Naive thymus-derived CD4-positive, alpha-beta T cell (primary cell): ENCODE data around the gene RRAGC. TPM values are rescaled to one million over a fixed set of nuclear protein-coding genes. Genes with fewer than 3 reads are reported as not detected.

Source experiments
- ATAC-seq: fragments of 150-1000 bp; cut with Tn5 transposase; 2 replicates; pipeline ENCODE4 v1.10.0; 2021; ENCODE audit warnings: mild to moderate bottlenecking, moderate library complexity
- CTCF ChIA-PET: fragments of 350-600 bp; sonication (Branson Sonifier 250); formaldehyde crosslinking; loops from one replicate; lab custom pipeline; 2021; ENCODE audit warnings: antibody characterized with exemption; lab: Charles Lee
- POLR2A ChIA-PET: fragments of 350-600 bp; sonication (Branson Sonifier 250); formaldehyde crosslinking; loops from one replicate; lab custom pipeline; 2021; ENCODE audit warnings: antibody characterized with exemption, inconsistent platforms; lab: Charles Lee
- DNase-seq, 9 donors: peaks; one replicate each; pipeline versions ENCODE4 v3.0.0 to v3.0.0-alpha.2; 2020 to 2022; ENCODE audit warnings: mixed read lengths in 1 of 9
- H3K27ac ChIP-seq: one replicate; pipeline ENCODE4 v1.7.0; 2013; ENCODE audit warnings: mild to moderate bottlenecking, low read depth, low read length, moderate library complexity
- H3K27me3 ChIP-seq, 2 donors: one replicate each; pipeline ENCODE4 v1.7.0; 2013; ENCODE audit warnings: low read length in 2 of 2, mild to moderate bottlenecking in 2 of 2, moderate library complexity in 2 of 2; ENCODE audit not compliant: control insufficient read depth in 2 of 2, insufficient read depth in 2 of 2
- H3K36me3 ChIP-seq, 3 experiments: 1 replicate in 2 of 3; 2 replicates in 1 of 3; pipeline ENCODE4 v1.7.0; 2013; ENCODE audit warnings: low read length in 3 of 3, mild to moderate bottlenecking in 3 of 3, moderate library complexity in 1 of 3; ENCODE audit not compliant: insufficient read depth in 3 of 3, control insufficient read depth in 2 of 3
- H3K4me1 ChIP-seq, 2 donors: one replicate each; pipeline ENCODE4 v1.7.0; 2013; ENCODE audit warnings: low read length in 2 of 2, mild to moderate bottlenecking in 2 of 2, moderate library complexity in 1 of 2; ENCODE audit not compliant: control insufficient read depth in 2 of 2, insufficient read depth in 2 of 2
- H3K4me3 ChIP-seq: 2 replicates; pipeline ENCODE4 v1.7.0; 2013; ENCODE audit warnings: mild to moderate bottlenecking, low read length
- H3K9me3 ChIP-seq, 3 experiments: 1 replicate in 2 of 3; 2 replicates in 1 of 3; pipeline ENCODE4 v1.7.0; 2013; ENCODE audit warnings: low read length in 3 of 3; ENCODE audit not compliant: control insufficient read depth in 2 of 3
- H3K27ac Mint-ChIP-seq, 9 donors: one replicate each; pipeline ENCODE4 v1.8.0; 2020 to 2022; ENCODE audit warnings: mixed read lengths in 9 of 9, mild to moderate bottlenecking in 8 of 9, moderate library complexity in 5 of 9, inconsistent platforms in 2 of 9
- H3K27me3 Mint-ChIP-seq, 5 donors: one replicate each; pipeline ENCODE4 v1.8.0; 2021 to 2022; ENCODE audit warnings: mixed read lengths in 5 of 5, mild to moderate bottlenecking in 1 of 5
- H3K36me3 Mint-ChIP-seq, 5 donors: one replicate each; pipeline ENCODE4 v1.8.0; 2020 to 2022; ENCODE audit warnings: mixed read lengths in 5 of 5, mild to moderate bottlenecking in 3 of 5, inconsistent platforms in 1 of 5
- H3K4me1 Mint-ChIP-seq, 7 donors: one replicate each; pipeline ENCODE4 v1.8.0; 2020 to 2022; ENCODE audit warnings: mixed read lengths in 7 of 7, mild to moderate bottlenecking in 3 of 7, inconsistent platforms in 1 of 7
- H3K4me3 Mint-ChIP-seq, 10 donors: one replicate each; pipeline ENCODE4 v1.8.0; 2020 to 2022; ENCODE audit warnings: mild to moderate bottlenecking in 10 of 10, mixed read lengths in 10 of 10, moderate library complexity in 6 of 10, inconsistent platforms in 2 of 10
- H3K9me3 Mint-ChIP-seq, 11 donors: one replicate each; pipeline ENCODE4 v1.8.0; 2020 to 2022; ENCODE audit warnings: mixed read lengths in 11 of 11, mild to moderate bottlenecking in 4 of 11, inconsistent platforms in 1 of 11, moderate library complexity in 1 of 11
- intact Hi-C, 2 donors: fragments of 100-400 bp; cut with micrococcal nuclease; formaldehyde crosslinking; loops; one replicate each; pipeline ENCODE4 v1.15.1; 2023
- polyA plus RNA-seq, 2 donors: library from polyadenylated mRNA; unstranded; fragments of 300-500 nt; fragmentation: Illumina TruSeq; gene quantifications; one replicate each; pipeline ENCODE4 v1.2.3, GENCODE V29; 2021
- total RNA-seq, 6 experiments: library from RNA in 5 of 6; stranded (reverse) in 5 of 6; gene quantifications; 1 replicate in 5 of 6; 2 replicates in 1 of 6; pipeline ENCODE4 v1.2.3 and lab custom pipeline; 2021 to 2026

Gene RRAGC
- total and polyA plus RNA-seq, 7 experiments from 2014 or later, result 6.6 to 24.4 (median 16.2) TPM

GRCh38 chr1:38892976-38893375 is 33.4 kb upstream of the RRAGC start:
- no peak overlapping the region for H3K4me3 ChIP-seq

GRCh38 chr1:38891753-38892152 is 32.2 kb upstream of the RRAGC start:
- DNase-seq (peak in 3 of 9 donors; percentile 4 to 13 (median 10)), ATAC-seq (no peak)
- Histone ChIP-seq H3K27me3 (no peaks in the 10 kb centered on the region), H3K27ac (no peak overlapping the region), H3K36me3 (no peaks in the 10 kb centered on the region), H3K9me3 (no peaks in the 10 kb centered on the region), H3K4me3 (no peak overlapping the region), H3K4me1 (no peaks in the 10 kb centered on the region)
- Mint-ChIP-seq H3K36me3 (no peaks in the 10 kb centered on the region), H3K27me3 (peaks cover 0 to 19% (median 0%) of the 10 kb centered on the region in 5 donors), H3K27ac (peak overlapping the region in 1 of 9 donors; percentile 62), H3K4me3 (no peak overlapping the region), H3K4me1 (peaks cover 0 to 2% (median 0%) of the 10 kb centered on the region in 7 donors), H3K9me3 (no peaks in the 10 kb centered on the region)
- CTCF ChIA-PET, result interaction anchor here (1.6 kb wide), 1 partner anchor 201 kb away, joined by 5 read pairs; no protein-coding TSS in a partner anchor
- POLR2A ChIA-PET, result no interaction called here
- intact Hi-C loops, result loop anchor here in 1 of 2 donors (1.0 kb wide), 1 partner anchor 201 kb away; no protein-coding TSS in a partner anchor

More at GRCh38 chr1:38892976-38893375, 33.4 kb upstream of the RRAGC start:
- Histone ChIP-seq H3K36me3 (no peaks in the 10 kb centered on the region), H3K4me1 (no peaks in the 10 kb centered on the region), H3K9me3 (no peaks in the 10 kb centered on the region), H3K27me3 (no peaks in the 10 kb centered on the region), H3K27ac (no peak overlapping the region)
- no peak overlapping the region for H3K4me3 Mint-ChIP-seq
- POLR2A ChIA-PET, result no interaction called here
- peaks cover 0 to 9% (median 0%) of the 10 kb centered on the region in 5 donors for H3K27me3 Mint-ChIP-seq
- no peaks in the 10 kb centered on the region for H3K9me3 Mint-ChIP-seq
- no peaks in the 10 kb centered on the region for H3K36me3 Mint-ChIP-seq
- CTCF ChIA-PET, result interaction anchor here (0.6 to 1.6 kb wide), 2 partner anchors 199 to 234 kb away, joined by 3 to 5 read pairs; no protein-coding TSS in a partner anchor
- DNase-seq, result no peak
- ATAC-seq, result no peak
- no peak overlapping the region for H3K27ac Mint-ChIP-seq
- peaks cover 0 to 2% (median 0%) of the 10 kb centered on the region in 7 donors for H3K4me1 Mint-ChIP-seq
- intact Hi-C loops, result no loop called here

- Mint-ChIP-seq H3K9me3 (no peaks in the 10 kb centered on the region), H3K27ac (no peak overlapping the region), H3K27me3 (peaks cover 0 to 35% (median 0%) of the 10 kb centered on the region in 5 donors), H3K4me3 (no peak overlapping the region), H3K36me3 (peaks cover 0 to 7% (median 0%) of the 10 kb centered on the region in 5 donors), H3K4me1 (peaks cover 0 to 2% (median 0%) of the 10 kb centered on the region in 7 donors)
- intact Hi-C loops, result no loop called here
- no peaks in the 10 kb centered on the region for H3K36me3 ChIP-seq
- ChIA-PET CTCF (no interaction called here), POLR2A (no interaction called here)
- no peaks in the 10 kb centered on the region for H3K27me3 ChIP-seq
- no peaks in the 10 kb centered on the region for H3K9me3 ChIP-seq
- ATAC-seq (no peak), DNase-seq (no peak)
- no peaks in the 10 kb centered on the region for H3K4me1 ChIP-seq
- H3K4me3 ChIP-seq, result no peak overlapping the region
- no peak overlapping the region for H3K27ac ChIP-seq
Measured at GRCh38 chr1:38889589-38889988, 30.0 kb upstream of the RRAGC start.

- peaks cover 0 to 7% (median 0%) of the 10 kb centered on the region in 5 donors for H3K36me3 Mint-ChIP-seq
- peaks cover 0 to 2% (median 0%) of the 10 kb centered on the region in 7 donors for H3K4me1 Mint-ChIP-seq
- H3K27ac ChIP-seq, result no peak overlapping the region
- H3K4me3 Mint-ChIP-seq, result no peak overlapping the region
- peaks cover 0 to 34% (median 0%) of the 10 kb centered on the region in 5 donors for H3K27me3 Mint-ChIP-seq
- no peaks in the 10 kb centered on the region for H3K9me3 ChIP-seq
- no peaks in the 10 kb centered on the region for H3K4me1 ChIP-seq
- POLR2A ChIA-PET, result no interaction called here
- CTCF ChIA-PET, result no interaction called here
- H3K27me3 ChIP-seq, result no peaks in the 10 kb centered on the region
- ATAC-seq (no peak), DNase-seq (no peak)
- no peaks in the 10 kb centered on the region for H3K36me3 ChIP-seq
- H3K27ac Mint-ChIP-seq, result no peak overlapping the region
- H3K4me3 ChIP-seq, result no peak overlapping the region
- H3K9me3 Mint-ChIP-seq, result no peaks in the 10 kb centered on the region
- intact Hi-C loops, result no loop called here
Measured at GRCh38 chr1:38888423-38889333, 29.1 kb upstream of the RRAGC start.

- Mint-ChIP-seq H3K27me3 (peaks cover 0 to 35% (median 0%) of the 10 kb centered on the region in 5 donors), H3K4me1 (no peaks in the 10 kb centered on the region), H3K36me3 (peaks cover 0 to 7% (median 0%) of the 10 kb centered on the region in 5 donors), H3K27ac (peak overlapping the region in 1 of 9 donors; percentile 46), H3K9me3 (no peaks in the 10 kb centered on the region), H3K4me3 (no peak overlapping the region)
- POLR2A ChIA-PET, result interaction anchor here (0.6 kb wide), 1 partner anchor 354 kb away, joined by 3 read pairs; no protein-coding TSS in a partner anchor
- H3K4me1 ChIP-seq, result no peaks in the 10 kb centered on the region
- no peaks in the 10 kb centered on the region for H3K27me3 ChIP-seq
- H3K4me3 ChIP-seq, result no peak overlapping the region
- H3K36me3 ChIP-seq, result no peaks in the 10 kb centered on the region
- ATAC-seq (no peak), DNase-seq (no peak)
- no peak overlapping the region for H3K27ac ChIP-seq
- intact Hi-C loops, result no loop called here
- H3K9me3 ChIP-seq, result no peaks in the 10 kb centered on the region
- CTCF ChIA-PET, result interaction anchor here (0.7 kb wide), 1 partner anchor 307 kb away, joined by 3 read pairs; no protein-coding TSS in a partner anchor
Measured at GRCh38 chr1:38885092-38885491, 25.5 kb upstream of the RRAGC start.

GRCh38 chr1:38881487-38881886 is 21.9 kb upstream of the RRAGC start, which contains the start of gene GJA9:
TSS of gene GJA9 (minus strand) at chr1:38881587. CDS start at chr1:38876098, 5,489 bp downstream.
- intact Hi-C loops, result no loop called here
- POLR2A ChIA-PET, result interaction anchor here (0.6 to 0.9 kb wide), 2 partner anchors 8 to 111 kb away, joined by 3 to 4 read pairs; no protein-coding TSS in a partner anchor
- peaks cover 0 to 16% (median 0%) of the 10 kb centered on the region in 5 donors for H3K27me3 Mint-ChIP-seq
- H3K9me3 Mint-ChIP-seq, result no peaks in the 10 kb centered on the region
- H3K4me1 ChIP-seq, result no peaks in the 10 kb centered on the region
- ATAC-seq (no peak), DNase-seq (no peak)
- H3K27ac ChIP-seq, result no peak within 1 kb of the TSS
- no peaks in the 10 kb centered on the region for H3K9me3 ChIP-seq
- CTCF ChIA-PET, result interaction anchor here (0.7 kb wide), 1 partner anchor 15 kb away, joined by 3 read pairs; no protein-coding TSS in a partner anchor
- peaks cover 0 to 5% (median 0%) of the 10 kb centered on the region in 5 donors for H3K36me3 Mint-ChIP-seq
- H3K36me3 ChIP-seq, result no peaks in the 10 kb centered on the region
- H3K27me3 ChIP-seq, result no peaks in the 10 kb centered on the region
- H3K4me3 ChIP-seq, result no peak within 1 kb of the TSS
- no peaks in the 10 kb centered on the region for H3K4me1 Mint-ChIP-seq
- no peak within 1 kb of the TSS for H3K27ac Mint-ChIP-seq
- no peak within 1 kb of the TSS for H3K4me3 Mint-ChIP-seq
